Measurements from ENCODE around the gene GALNT6. TPM values are rescaled to one million over a fixed set of nuclear protein-coding genes. Genes with fewer than 3 reads are reported as not detected.

GALNT6 gene
- total RNA-seq, 4 donors from 2014 or later = 2.1 to 3.5 (median 2.4) TPM

DNA sequence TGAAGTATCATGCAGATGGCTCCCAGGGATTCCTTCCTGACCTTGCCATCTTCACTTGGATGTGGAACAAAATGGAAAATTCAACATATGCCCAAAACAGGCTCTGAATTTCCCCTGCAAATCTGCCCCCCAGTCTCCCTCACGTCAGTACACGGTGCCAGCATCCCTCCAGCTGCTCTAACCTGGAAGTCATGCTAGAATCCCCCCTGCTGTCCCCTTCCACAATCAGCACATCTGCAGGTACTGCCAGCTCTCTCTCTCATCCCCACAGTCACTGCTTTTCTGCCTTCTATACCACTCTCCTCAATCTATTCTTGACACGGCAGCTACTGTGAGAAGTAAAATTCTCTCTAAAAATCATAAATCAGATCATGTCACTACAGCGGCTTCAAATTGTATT lies 21.6 kb downstream of the GALNT6 start:
- Histone ChIP-seq H3K27ac (no peak overlapping the region), H3K4me3 (no peak overlapping the region), H3K4me1 (peaks cover 0 to 11% (median 0%) of the 10 kb centered on the region in 3 donors), H3K9me3 (no peaks in the 10 kb centered on the region), H3K36me3 (no peaks in the 10 kb centered on the region), H3K27me3 (no peaks in the 10 kb centered on the region)
- ATAC-seq = no peak
- TF ChIP-seq POLR2A (IDR thresholded peaks at IDR 0.05) (no peak), POLR2AphosphoS5 (IDR thresholded peaks at IDR 0.05) (no peak)
- 75 to 87% methylated on average over 4 of the region's 4 CpGs for WGBS, 2 donors (ENCODE audit: low coverage in 1 of 2)

DNA sequence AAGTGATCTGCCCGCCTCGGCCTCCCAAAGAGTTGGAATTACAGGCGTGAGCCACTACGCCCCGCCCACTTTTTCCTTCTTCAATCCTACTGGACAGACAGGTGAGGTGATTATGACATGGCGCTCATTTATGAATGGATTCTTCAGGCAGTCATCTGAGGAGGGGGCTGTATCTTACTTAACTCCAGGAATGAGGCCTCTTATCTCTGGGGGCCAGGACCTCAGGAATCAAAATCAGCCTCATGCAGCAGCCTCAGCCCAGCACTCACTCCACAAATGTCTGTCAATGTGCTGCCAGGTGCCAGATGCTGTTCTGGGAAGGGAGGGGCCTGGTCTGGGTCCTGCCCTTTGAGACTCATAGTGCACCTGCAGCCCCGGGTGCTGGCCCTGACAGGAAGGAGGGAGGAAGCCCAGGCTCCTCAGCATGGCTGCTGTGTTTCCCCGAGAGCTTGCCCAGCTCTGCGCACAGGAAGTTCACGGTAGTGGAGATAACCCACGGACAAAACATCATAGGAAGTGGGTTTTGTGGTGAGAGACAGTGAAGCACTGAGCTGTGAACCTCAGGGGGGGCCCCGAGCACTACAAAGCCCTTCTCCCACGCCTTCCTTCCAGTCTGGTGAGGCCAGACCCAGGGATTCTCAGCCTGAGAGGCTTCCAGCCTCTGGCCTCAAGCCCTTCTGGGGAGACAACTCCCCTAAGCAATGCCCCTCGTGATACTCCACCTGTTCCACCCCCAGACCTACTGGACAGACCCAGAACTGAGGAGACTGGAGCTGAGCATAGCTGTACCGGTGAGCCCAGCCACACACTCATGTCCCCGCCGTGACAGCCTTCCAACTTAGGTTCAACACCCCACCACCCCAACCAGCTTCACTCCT lies 22.3 kb downstream of the GALNT6 start:
- 68 to 71% methylated on average over 4 to 10 of the region's 17 CpGs for WGBS, 2 donors (ENCODE audit: low coverage in 1 of 2)
- no peak for ATAC-seq
- H3K9me3 ChIP-seq = no peaks in the 10 kb centered on the region
- H3K36me3 ChIP-seq = no peaks in the 10 kb centered on the region
- no peak overlapping the region for H3K4me3 ChIP-seq
- H3K27ac ChIP-seq = peak overlapping the region in 1 of 4 donors; percentile 11
- peaks cover 0 to 11% (median 0%) of the 10 kb centered on the region in 3 donors for H3K4me1 ChIP-seq
- H3K27me3 ChIP-seq = no peaks in the 10 kb centered on the region
- TF ChIP-seq, protein P1, sequence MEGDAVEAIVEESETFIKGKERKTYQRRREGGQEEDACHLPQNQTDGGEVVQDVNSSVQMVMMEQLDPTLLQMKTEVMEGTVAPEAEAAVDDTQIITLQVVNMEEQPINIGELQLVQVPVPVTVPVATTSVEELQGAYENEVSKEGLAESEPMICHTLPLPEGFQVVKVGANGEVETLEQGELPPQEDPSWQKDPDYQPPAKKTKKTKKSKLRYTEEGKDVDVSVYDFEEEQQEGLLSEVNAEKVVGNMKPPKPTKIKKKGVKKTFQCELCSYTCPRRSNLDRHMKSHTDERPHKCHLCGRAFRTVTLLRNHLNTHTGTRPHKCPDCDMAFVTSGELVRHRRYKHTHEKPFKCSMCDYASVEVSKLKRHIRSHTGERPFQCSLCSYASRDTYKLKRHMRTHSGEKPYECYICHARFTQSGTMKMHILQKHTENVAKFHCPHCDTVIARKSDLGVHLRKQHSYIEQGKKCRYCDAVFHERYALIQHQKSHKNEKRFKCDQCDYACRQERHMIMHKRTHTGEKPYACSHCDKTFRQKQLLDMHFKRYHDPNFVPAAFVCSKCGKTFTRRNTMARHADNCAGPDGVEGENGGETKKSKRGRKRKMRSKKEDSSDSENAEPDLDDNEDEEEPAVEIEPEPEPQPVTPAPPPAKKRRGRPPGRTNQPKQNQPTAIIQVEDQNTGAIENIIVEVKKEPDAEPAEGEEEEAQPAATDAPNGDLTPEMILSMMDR (IDR thresholded peaks at IDR 0.05) = no peak
- TF ChIP-seq POLR2A (IDR thresholded peaks at IDR 0.05) (no peak), EP300 (IDR thresholded peaks at IDR 0.05) (no peak), POLR2AphosphoS5 (IDR thresholded peaks at IDR 0.05) (no peak)

DNA sequence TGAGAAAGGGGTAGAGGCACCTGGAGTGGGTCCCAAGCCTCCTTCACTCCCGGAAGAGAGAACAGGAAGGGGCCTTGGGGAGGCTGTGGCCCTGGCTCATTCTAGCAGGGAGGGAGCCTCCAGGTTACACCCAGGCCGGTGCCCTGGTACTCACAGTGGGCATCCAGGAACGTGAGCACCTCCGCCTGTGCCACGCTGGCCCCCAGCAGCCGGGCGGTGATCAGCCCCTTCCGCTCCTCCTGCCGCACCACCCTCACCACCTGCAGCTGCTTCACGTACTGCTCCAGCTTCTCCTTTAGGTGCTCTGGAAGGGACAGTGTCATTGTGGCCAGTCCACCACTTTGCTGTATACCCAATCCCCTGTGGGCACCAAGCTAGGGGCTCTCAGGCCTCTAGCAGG lies 25.9 kb downstream of the GALNT6 start:
- no peak overlapping the region for H3K27ac ChIP-seq
- H3K36me3 ChIP-seq = no peaks in the 10 kb centered on the region
- no peaks in the 10 kb centered on the region for H3K27me3 ChIP-seq
- no peaks in the 10 kb centered on the region for H3K4me1 ChIP-seq
- WGBS, 2 donors (ENCODE audit: low coverage in 1 of 2) = 92 to 100% methylated on average over 3 to 6 of the region's 10 CpGs
- H3K4me3 ChIP-seq = no peak overlapping the region
- no peak for ATAC-seq
- TF ChIP-seq, protein P1 (IDR thresholded peaks at IDR 0.05) = no peak
- TF ChIP-seq POLR2AphosphoS5 (IDR thresholded peaks at IDR 0.05) = no peak
- TF ChIP-seq POLR2A (IDR thresholded peaks at IDR 0.05) = no peak
- TF ChIP-seq EP300 (IDR thresholded peaks at IDR 0.05) = no peak
- H3K9me3 ChIP-seq = no peaks in the 10 kb centered on the region

DNA sequence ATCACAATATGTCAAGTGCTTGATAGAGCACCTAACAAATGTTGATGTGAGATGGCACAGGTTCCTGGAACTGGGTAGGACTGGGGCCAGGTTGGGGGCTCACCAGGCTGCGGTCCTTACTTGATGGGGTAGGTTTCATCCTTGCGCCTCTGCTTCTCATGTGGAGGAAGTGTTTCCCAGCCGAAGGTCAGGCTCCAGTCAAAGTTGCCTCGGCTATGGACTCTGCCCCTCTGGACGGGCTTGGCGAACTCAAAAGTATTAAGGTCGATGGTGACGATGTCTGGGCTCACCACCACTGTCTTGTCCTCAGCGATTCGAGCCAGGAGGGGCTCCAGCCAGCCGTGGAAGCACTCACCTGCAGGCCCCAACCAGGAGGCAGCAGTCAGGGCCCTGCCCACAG lies 27.2 kb downstream of the GALNT6 start:
- ATAC-seq = no peak
- WGBS, 2 donors (ENCODE audit: low coverage in 1 of 2) = no CpG with 5 or more reads among the region's 11 CpGs

GRCh38 chr12:51362747-51363342 lies 28.4 kb downstream of the GALNT6 start:
- H3K36me3 ChIP-seq = no peaks in the 10 kb centered on the region
- ATAC-seq = no peak
- H3K4me3 ChIP-seq = no peak overlapping the region
- 50 to 80% methylated on average over 1 of the region's 2 CpGs for WGBS, 2 donors (ENCODE audit: low coverage in 1 of 2)
- no peak overlapping the region for H3K27ac ChIP-seq
- TF ChIP-seq, protein P1 (IDR thresholded peaks at IDR 0.05) = no peak
- H3K27me3 ChIP-seq = peaks cover 5% of the 10 kb centered on the region
- H3K4me1 ChIP-seq = no peaks in the 10 kb centered on the region
- H3K9me3 ChIP-seq = no peaks in the 10 kb centered on the region

More for the DNA sequence above, 27.2 kb downstream of the GALNT6 start:
- no peak overlapping the region for H3K4me3 ChIP-seq
- no peaks in the 10 kb centered on the region for H3K4me1 ChIP-seq
- no peaks in the 10 kb centered on the region for H3K9me3 ChIP-seq
- TF ChIP-seq POLR2AphosphoS5 (IDR thresholded peaks at IDR 0.05) (no peak), POLR2A (IDR thresholded peaks at IDR 0.05) (no peak), EP300 (IDR thresholded peaks at IDR 0.05) (no peak)
- TF ChIP-seq, protein P1 (IDR thresholded peaks at IDR 0.05) = no peak
- no peaks in the 10 kb centered on the region for H3K27me3 ChIP-seq
- H3K27ac ChIP-seq = no peak overlapping the region
- no peaks in the 10 kb centered on the region for H3K36me3 ChIP-seq
